ENCODE results near the gene MANBA. TPM values are rescaled to one million over a fixed set of nuclear protein-coding genes. Genes with fewer than 3 reads are reported as not detected.

The MANBA gene
- polyA plus RNA-seq, 1 donor from 2014 or later: 32.4 TPM

GRCh38 chr4:102598762-102599374, 161.9 kb downstream of the MANBA start:
- peaks cover 2 to 4% (median 3%) of the 10 kb centered on the region in 3 donors for H3K4me1 Mint-ChIP-seq
- H3K36me3 Mint-ChIP-seq: peaks cover 5% of the 10 kb centered on the region
- H3K4me3 Mint-ChIP-seq: no peak overlapping the region

DNA sequence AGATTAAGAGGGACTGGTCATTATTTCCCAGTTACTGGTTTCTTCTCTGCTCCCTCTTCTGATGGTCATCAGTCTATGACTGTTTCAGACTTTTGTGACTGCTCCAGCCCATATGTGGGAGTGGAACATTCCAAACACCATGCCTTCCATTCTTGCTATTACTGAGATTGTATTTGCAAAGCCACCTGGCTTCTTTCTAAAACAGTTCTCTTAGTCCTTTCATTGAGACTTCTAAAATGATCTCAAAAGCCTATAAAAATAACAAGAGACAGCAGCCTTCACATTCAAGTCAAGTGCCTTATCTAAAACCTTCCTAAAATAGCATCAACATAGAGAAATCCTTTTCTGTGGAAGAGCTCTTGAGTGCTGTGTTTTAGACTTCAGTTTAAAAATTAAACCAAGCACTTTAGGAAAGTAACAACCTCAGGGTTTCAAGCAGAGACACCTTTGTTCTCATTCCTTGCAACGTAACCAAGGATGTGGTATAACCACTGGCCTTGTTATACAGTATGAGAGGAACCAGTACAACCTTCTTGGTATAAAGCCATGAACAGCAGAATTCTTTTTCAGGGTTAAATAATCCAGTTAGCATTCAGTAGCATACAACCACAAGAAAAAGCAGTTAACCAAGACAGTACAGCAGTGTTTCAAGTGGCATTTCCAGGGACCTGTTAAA, 162.5 kb downstream of the MANBA start:
- peaks cover 8% of the 10 kb centered on the region for H3K36me3 Mint-ChIP-seq
- H3K4me1 Mint-ChIP-seq: peaks cover 4 to 6% (median 5%) of the 10 kb centered on the region in 3 donors
- no peak overlapping the region for H3K4me3 Mint-ChIP-seq

More at GRCh38 chr4:102598762-102599374, 161.9 kb downstream of the MANBA start:
- no peaks in the 10 kb centered on the region for H3K9me3 Mint-ChIP-seq
- peak overlapping the region; percentile 27 to 64 (median 64) for H3K27ac Mint-ChIP-seq
- H3K27me3 Mint-ChIP-seq: no peaks in the 10 kb centered on the region

DNA sequence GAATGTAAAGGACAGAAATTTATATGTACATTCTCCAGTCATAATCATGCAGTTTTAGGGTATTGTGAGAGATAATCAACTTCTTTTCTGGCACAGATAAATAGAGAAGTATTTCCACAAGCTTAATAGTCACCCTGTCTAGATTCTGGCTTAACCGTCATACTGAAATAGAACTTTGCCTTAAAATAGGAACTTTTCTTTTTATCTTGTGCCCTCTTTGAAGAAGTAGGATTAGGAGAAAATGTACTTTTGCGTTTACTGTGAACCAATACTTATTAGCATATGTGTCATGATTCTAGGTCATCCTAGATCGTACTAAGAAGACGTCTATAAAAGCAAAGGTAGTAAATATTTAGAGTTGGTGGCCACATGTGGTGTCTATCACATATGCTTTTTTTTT, 164.2 kb downstream of the MANBA start:
- H3K9me3 Mint-ChIP-seq: no peaks in the 10 kb centered on the region
- peaks cover 12% of the 10 kb centered on the region for H3K36me3 Mint-ChIP-seq
- no peaks in the 10 kb centered on the region for H3K27me3 Mint-ChIP-seq
- H3K4me3 Mint-ChIP-seq: no peak overlapping the region
- peaks cover 10 to 21% (median 18%) of the 10 kb centered on the region in 3 donors for H3K4me1 Mint-ChIP-seq
- H3K27ac Mint-ChIP-seq: peak overlapping the region in 1 of 3 donors; percentile 69

More for the DNA sequence above, 162.5 kb downstream of the MANBA start:
- peak overlapping the region in 2 of 3 donors; percentile 64 for H3K27ac Mint-ChIP-seq
- H3K9me3 Mint-ChIP-seq: no peaks in the 10 kb centered on the region
- H3K27me3 Mint-ChIP-seq: no peaks in the 10 kb centered on the region

DNA sequence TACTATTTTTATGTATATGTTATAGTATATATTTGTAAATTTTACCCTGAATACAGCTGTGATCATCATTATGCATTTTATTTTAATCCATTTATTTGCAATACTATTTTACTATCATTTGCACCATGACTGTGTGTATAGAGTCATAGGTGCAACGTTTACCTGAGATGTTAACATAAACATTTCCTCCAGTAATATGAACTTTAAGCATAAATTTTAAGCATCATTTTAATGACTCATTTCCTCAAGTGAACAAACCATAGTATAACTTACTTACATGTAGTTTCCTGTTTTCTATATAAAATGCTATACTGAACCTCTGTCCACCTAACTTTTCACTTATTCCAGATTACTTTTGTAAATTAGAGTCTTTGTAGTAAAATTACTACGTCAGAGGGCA, 166.8 kb downstream of the MANBA start:
- H3K4me3 Mint-ChIP-seq: no peak overlapping the region

DNA sequence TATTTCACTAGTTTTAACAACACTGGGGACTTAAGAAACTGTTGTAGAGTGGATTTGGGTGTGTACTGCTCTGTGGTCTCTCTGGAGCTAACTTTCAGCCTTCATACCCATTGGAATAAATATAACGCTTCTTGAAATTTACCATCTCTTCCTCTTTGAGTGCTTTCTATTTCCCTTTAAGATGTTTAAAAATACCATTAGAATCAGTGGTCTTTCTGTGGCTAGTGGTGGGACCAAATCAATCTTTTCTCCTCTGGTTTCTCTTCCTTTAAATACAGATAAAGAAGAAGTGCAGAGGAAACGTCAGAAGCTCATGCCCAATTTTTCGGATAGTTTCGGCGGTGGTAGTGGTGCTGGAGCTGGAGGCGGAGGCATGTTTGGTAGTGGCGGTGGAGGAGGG, 167.6 kb downstream of the MANBA start:
- Mint-ChIP-seq H3K27me3 (no peaks in the 10 kb centered on the region), H3K4me1 (peaks cover 15 to 34% (median 21%) of the 10 kb centered on the region in 3 donors), H3K9me3 (peaks cover 0 to 2% (median 0%) of the 10 kb centered on the region in 3 donors), H3K4me3 (peak overlapping the region in 3 of 4 donors; percentile 5 to 51 (median 14)), H3K27ac (peak overlapping the region; percentile 17 to 71 (median 28)), H3K36me3 (peaks cover 28% of the 10 kb centered on the region)

More for the DNA sequence above, 166.8 kb downstream of the MANBA start:
- no peaks in the 10 kb centered on the region for H3K27me3 Mint-ChIP-seq
- no peak overlapping the region for H3K27ac Mint-ChIP-seq
- H3K4me1 Mint-ChIP-seq: peaks cover 15 to 36% (median 24%) of the 10 kb centered on the region in 3 donors
- peaks cover 28% of the 10 kb centered on the region for H3K36me3 Mint-ChIP-seq
- H3K9me3 Mint-ChIP-seq: peaks cover 0 to 2% (median 0%) of the 10 kb centered on the region in 3 donors

GRCh38 chr4:102592256-102592655, 168.5 kb downstream of the MANBA start:
- H3K9me3 Mint-ChIP-seq: peaks cover 0 to 2% (median 0%) of the 10 kb centered on the region in 3 donors
- H3K4me3 Mint-ChIP-seq: no peak overlapping the region
- no peaks in the 10 kb centered on the region for H3K27me3 Mint-ChIP-seq
- peak overlapping the region in 1 of 3 donors; percentile 26 for H3K27ac Mint-ChIP-seq
- H3K36me3 Mint-ChIP-seq: peaks cover 30% of the 10 kb centered on the region
- H3K4me1 Mint-ChIP-seq: peaks cover 18 to 38% (median 21%) of the 10 kb centered on the region in 3 donors

DNA sequence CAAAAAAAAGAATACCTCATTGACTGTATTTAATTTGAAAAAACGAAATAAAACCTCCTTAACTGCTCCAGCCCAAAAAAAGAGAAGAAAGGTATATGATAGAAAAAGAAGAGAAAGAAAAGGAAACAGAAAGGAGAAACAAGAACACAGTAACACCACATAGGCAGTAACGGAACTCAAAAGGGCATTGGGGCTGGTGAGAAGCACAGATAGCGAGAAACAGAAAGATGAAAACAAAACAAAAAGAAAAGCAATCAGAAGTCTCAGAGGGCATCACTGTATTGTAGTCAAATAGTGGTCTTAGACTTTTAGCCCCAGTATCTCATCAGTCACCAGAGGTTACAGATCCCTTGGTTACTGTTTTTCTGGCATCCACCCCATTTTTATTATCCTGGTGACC, 171.0 kb downstream of the MANBA start:
- H3K27ac Mint-ChIP-seq: peak overlapping the region in 1 of 3 donors; percentile 18
- peaks cover 29% of the 10 kb centered on the region for H3K36me3 Mint-ChIP-seq
- H3K4me1 Mint-ChIP-seq: peaks cover 23 to 51% (median 33%) of the 10 kb centered on the region in 3 donors
- peaks cover 0 to 2% (median 0%) of the 10 kb centered on the region in 3 donors for H3K9me3 Mint-ChIP-seq
- H3K27me3 Mint-ChIP-seq: no peaks in the 10 kb centered on the region
- H3K4me3 Mint-ChIP-seq: peak overlapping the region in 2 of 4 donors; percentile 1 to 43

DNA sequence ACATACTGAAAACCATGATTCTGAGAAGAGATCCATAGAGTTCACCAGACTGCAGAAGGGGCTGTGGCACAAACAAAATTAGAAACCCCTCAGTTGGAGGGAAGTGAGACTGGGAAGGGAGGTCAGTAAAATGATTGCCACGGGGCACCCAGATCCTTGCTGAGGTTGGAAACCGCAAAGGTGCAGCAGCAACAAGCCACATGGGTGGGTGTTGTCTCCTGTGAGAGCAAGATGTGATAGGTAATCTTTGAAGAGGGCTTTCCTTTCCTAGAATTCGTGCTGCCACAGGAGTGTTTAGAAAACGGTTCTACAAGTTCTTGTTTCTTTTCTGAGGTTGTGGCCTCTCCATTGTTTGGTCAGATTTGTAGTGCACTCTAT, 174.1 kb downstream of the MANBA start:
- Mint-ChIP-seq H3K4me3 (peak overlapping the region in 1 of 4 donors; percentile 25), H3K27me3 (no peaks in the 10 kb centered on the region), H3K9me3 (peaks cover 0 to 2% (median 0%) of the 10 kb centered on the region in 3 donors), H3K36me3 (peaks cover 20% of the 10 kb centered on the region), H3K27ac (peak overlapping the region in 2 of 3 donors; percentile 59 to 87), H3K4me1 (peaks cover 16 to 35% (median 18%) of the 10 kb centered on the region in 3 donors)

- Mint-ChIP-seq H3K36me3 (peaks cover 15% of the 10 kb centered on the region), H3K9me3 (peaks cover 0 to 2% (median 0%) of the 10 kb centered on the region in 3 donors), H3K27ac (peak overlapping the region in 1 of 3 donors; percentile 87), H3K4me3 (no peak overlapping the region), H3K4me1 (peaks cover 16 to 32% (median 16%) of the 10 kb centered on the region in 3 donors), H3K27me3 (no peaks in the 10 kb centered on the region)
Measured at GRCh38 chr4:102586002-102586643, 174.6 kb downstream of the MANBA start.

- Mint-ChIP-seq H3K9me3 (no peaks in the 10 kb centered on the region), H3K27me3 (no peaks in the 10 kb centered on the region), H3K4me3 (no peak overlapping the region), H3K4me1 (peaks cover 13 to 33% (median 16%) of the 10 kb centered on the region in 3 donors), H3K27ac (peak overlapping the region in 1 of 3 donors; percentile 64), H3K36me3 (peaks cover 13% of the 10 kb centered on the region)
Measured at GRCh38 chr4:102585329-102585728, 175.4 kb downstream of the MANBA start.

- H3K27ac Mint-ChIP-seq: peak overlapping the region in 1 of 3 donors; percentile 24
- H3K4me1 Mint-ChIP-seq: peaks cover 11 to 30% (median 12%) of the 10 kb centered on the region in 3 donors
- peaks cover 3% of the 10 kb centered on the region for H3K36me3 Mint-ChIP-seq
- no peaks in the 10 kb centered on the region for H3K27me3 Mint-ChIP-seq
- no peaks in the 10 kb centered on the region for H3K9me3 Mint-ChIP-seq
- no peak overlapping the region for H3K4me3 Mint-ChIP-seq
Measured at GRCh38 chr4:102584091-102584490, 176.7 kb downstream of the MANBA start.

Other genes starting within 250 kb of the MANBA start
- 396 TPM for gene UBE2D3, start 66.6 kb upstream of the MANBA start, polyA plus RNA-seq
- 25.2 TPM for gene CISD2, start 108.0 kb upstream of the MANBA start, polyA plus RNA-seq